ENCODE results near the gene PPFIBP2. TPM values are rescaled to one million over a fixed set of nuclear protein-coding genes. Genes with fewer than 3 reads are reported as not detected.
A peak's percentile ranks its signal among the peaks of the same experiment; 100 is the strongest.

Gene PPFIBP2
- total RNA-seq, 4 donors from 2014 or later = 64.3 to 91.9 (median 71.6) TPM

GRCh38 chr11:7675631-7676030, 161.8 kb downstream of the PPFIBP2 start:
- intact Hi-C loops (cut with DNase I) = no loop called here
- 80 to 97% methylated on average over 3 of the region's 3 CpGs for WGBS, 2 donors
- peaks cover 20 to 32% of the 10 kb centered on the region in 2 donors for H3K4me1 ChIP-seq

DNA sequence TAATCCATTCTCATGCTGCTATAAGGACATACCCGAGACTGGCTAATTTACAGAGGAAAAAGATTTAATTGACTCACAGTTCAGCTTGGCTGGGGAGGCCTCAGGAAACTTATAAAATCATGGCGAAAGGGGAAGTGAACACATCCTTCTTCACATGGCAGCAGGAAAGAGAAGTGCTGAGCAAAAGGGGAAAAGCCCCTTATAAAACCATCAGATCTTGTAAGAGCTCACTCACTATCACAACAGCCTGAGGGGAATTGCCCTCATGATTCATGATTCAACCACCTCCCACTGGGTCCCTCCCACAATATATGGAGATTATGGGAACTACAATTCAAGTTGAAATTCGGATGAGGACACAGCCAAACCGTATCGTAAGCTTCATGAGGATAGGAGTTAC, 163.3 kb downstream of the PPFIBP2 start:
- TF ChIP-seq POLR2A (IDR thresholded peaks at IDR 0.05) = no peak
- no peak for TF ChIP-seq CTCF (IDR thresholded peaks at IDR 0.05)
- Histone ChIP-seq H3K27ac (peak overlapping the region in 1 of 3 donors; percentile 6), H3K36me3 (no peaks in the 10 kb centered on the region), H3K4me1 (peaks cover 11 to 22% of the 10 kb centered on the region in 2 donors), H3K4me3 (replicated peaks in 1 of 3) (no peak overlapping the region), H3K9me3 (no peaks in the 10 kb centered on the region), H3K27me3 (no peaks in the 10 kb centered on the region)
- intact Hi-C loops (cut with DNase I) = no loop called here
- WGBS, 2 donors = 75 to 85% methylated on average over 5 of the region's 5 CpGs
- no peak for DNase-seq

More at GRCh38 chr11:7675631-7676030, 161.8 kb downstream of the PPFIBP2 start:
- TF ChIP-seq POLR2A (IDR thresholded peaks at IDR 0.05) = no peak
- no peak for DNase-seq
- Histone ChIP-seq H3K36me3 (no peaks in the 10 kb centered on the region), H3K4me3 (replicated peaks in 1 of 3) (no peak overlapping the region), H3K27ac (no peak overlapping the region), H3K9me3 (no peaks in the 10 kb centered on the region), H3K27me3 (no peaks in the 10 kb centered on the region)

GRCh38 chr11:7677796-7678201, 164.0 kb downstream of the PPFIBP2 start:
- Histone ChIP-seq H3K9me3 (no peaks in the 10 kb centered on the region), H3K4me1 (peaks cover 8 to 14% of the 10 kb centered on the region in 2 donors), H3K27ac (no peak overlapping the region), H3K27me3 (no peaks in the 10 kb centered on the region), H3K36me3 (no peaks in the 10 kb centered on the region), H3K4me3 (replicated peaks in 1 of 3) (no peak overlapping the region)
- no peak for DNase-seq
- 39 to 45% methylated on average over 4 of the region's 4 CpGs for WGBS, 2 donors
- TF ChIP-seq POLR2A (IDR thresholded peaks at IDR 0.05) = no peak
- TF ChIP-seq CTCF (IDR thresholded peaks at IDR 0.05) = no peak
- intact Hi-C loops (cut with DNase I) = no loop called here

- TF ChIP-seq CTCF (IDR thresholded peaks at IDR 0.05) (no peak), POLR2A (IDR thresholded peaks at IDR 0.05) (no peak)
Measured at GRCh38 chr11:7683571-7683970, 169.8 kb downstream of the PPFIBP2 start.

GRCh38 chr11:7686761-7687160, 173.0 kb downstream of the PPFIBP2 start:
- Histone ChIP-seq H3K27me3 (no peaks in the 10 kb centered on the region), H3K27ac (no peak overlapping the region), H3K4me1 (no peaks in the 10 kb centered on the region), H3K36me3 (no peaks in the 10 kb centered on the region), H3K9me3 (no peaks in the 10 kb centered on the region), H3K4me3 (replicated peaks in 1 of 3) (no peak overlapping the region)
- no peak for DNase-seq
- intact Hi-C loops (cut with DNase I) = no loop called here
- 73 to 82% methylated on average over 4 of the region's 4 CpGs for WGBS, 2 donors
- TF ChIP-seq CTCF (IDR thresholded peaks at IDR 0.05) = no peak
- no peak for TF ChIP-seq POLR2A (IDR thresholded peaks at IDR 0.05)

More at GRCh38 chr11:7683571-7683970, 169.8 kb downstream of the PPFIBP2 start:
- Histone ChIP-seq H3K4me1 (no peaks in the 10 kb centered on the region), H3K9me3 (no peaks in the 10 kb centered on the region), H3K4me3 (replicated peaks in 1 of 3) (no peak overlapping the region), H3K27me3 (no peaks in the 10 kb centered on the region), H3K27ac (no peak overlapping the region), H3K36me3 (no peaks in the 10 kb centered on the region)
- intact Hi-C loops (cut with DNase I) = no loop called here
- WGBS, 2 donors = 95 to 98% methylated on average over 2 of the region's 2 CpGs
- no peak for DNase-seq

DNA sequence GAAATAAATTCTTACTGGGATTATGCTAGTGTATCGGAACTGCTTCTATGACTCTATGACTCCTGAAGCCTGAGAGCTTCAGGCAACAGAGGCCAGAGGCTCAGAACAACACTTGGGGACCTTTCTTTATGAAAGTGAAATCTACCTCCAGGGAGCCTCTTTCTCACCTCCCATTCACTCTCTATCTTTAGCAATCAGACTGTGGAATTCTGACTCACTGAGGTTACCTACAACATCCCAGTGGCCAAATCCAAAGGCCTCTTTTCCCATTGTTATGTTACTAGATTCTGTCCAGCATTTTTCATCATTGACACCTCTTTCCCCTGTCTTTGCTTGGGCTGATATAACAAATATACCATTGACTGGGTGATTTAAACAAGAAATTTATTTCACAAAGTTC, 173.6 kb downstream of the PPFIBP2 start:
- TF ChIP-seq CTCF (IDR thresholded peaks at IDR 0.05) = no peak
- TF ChIP-seq POLR2A (IDR thresholded peaks at IDR 0.05) = no peak
- no peaks in the 10 kb centered on the region for H3K36me3 ChIP-seq
- no peak overlapping the region for H3K4me3 ChIP-seq (replicated peaks in 1 of 3)
- intact Hi-C loops (cut with DNase I) = no loop called here
- no peaks in the 10 kb centered on the region for H3K9me3 ChIP-seq
- no peak for DNase-seq
- no peaks in the 10 kb centered on the region for H3K27me3 ChIP-seq
- 96 to 98% methylated on average over 1 of the region's 1 CpG for WGBS, 2 donors
- no peaks in the 10 kb centered on the region for H3K4me1 ChIP-seq
- H3K27ac ChIP-seq = no peak overlapping the region

All from thyroid gland (tissue), 4 donors.